Measurements from ENCODE around the gene RUBCNL. TPM values are rescaled to one million over a fixed set of nuclear protein-coding genes. Genes with fewer than 3 reads are reported as not detected.
A peak's percentile ranks its signal among the peaks of the same experiment; 100 is the strongest.
"Not testable (repeated sequence)": the region's sequence is repeated elsewhere in the genome, so short reads cannot be mapped to it uniquely, and the experiment has no call there.

Gene RUBCNL
- polyA plus RNA-seq, 12 donors: 1.9 to 5.5 (median 2.6) TPM; not detected in 2

DNA sequence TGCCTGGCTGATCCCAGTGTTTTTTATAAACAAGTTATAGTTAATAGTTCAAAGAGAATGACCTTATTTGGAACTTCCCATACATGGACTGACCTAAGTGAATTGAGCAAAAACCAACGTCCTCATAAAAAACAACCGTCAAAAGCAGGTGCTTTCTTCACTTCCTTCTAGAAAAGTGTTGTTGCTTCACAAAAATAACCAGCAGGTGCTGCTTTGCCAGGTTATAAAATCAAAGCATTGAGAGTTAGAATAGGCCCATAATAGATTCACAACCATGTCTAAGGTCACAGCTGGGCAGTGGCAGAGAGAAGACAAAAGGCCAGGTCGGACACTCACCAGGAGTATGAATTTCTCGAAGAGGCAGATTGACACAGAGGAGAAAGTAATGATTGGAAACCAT is 9.5 kb downstream of the RUBCNL start:
- DNase-seq: no peak

DNA sequence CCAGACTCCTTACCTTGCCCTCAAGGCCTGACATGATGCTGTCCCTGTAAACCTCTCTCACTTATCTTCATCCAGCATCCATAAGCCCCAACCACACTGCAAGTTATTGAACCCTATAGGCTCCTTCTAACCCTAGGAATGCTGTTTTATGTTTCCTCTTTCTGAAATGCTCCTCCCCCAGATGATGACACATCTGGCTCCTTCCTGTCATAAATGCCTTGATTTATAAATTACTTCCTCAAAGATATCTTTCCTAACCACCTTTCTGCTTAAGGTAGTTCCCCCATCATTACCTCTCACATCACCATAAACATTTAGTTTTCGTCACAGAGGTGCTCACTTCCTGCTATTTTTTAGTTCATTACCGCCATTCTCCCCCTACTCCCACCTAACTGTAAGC is 12.3 kb downstream of the RUBCNL start:
- no peak for DNase-seq

- no peak for DNase-seq
Observed at GRCh38 chr13:46373623-46374022, 13.4 kb downstream of the RUBCNL start.

GRCh38 chr13:46372938-46373337 is 14.1 kb downstream of the RUBCNL start:
- not testable (repeated sequence) for DNase-seq

DNA sequence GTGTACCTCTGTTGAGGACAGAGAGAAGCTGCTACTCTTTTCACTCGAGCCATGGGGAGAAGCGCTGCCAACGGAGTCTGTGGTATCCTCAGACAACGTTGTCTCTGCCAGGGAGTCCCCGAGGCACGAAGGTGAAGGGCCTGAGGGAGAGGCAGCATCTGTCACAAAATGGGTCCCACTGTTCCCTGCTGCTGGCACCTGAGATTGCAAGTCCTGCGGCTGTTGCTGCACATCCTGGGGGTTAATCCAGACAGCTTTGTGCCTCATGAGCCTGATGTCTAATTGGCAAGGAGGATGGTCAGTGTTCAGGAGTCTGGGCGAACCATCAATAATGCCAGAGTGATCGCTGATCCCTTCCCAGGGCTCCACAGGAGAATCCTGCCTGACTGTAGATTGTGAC is 15.0 kb downstream of the RUBCNL start:
- DNase-seq: no peak

GRCh38 chr13:46369506-46370277 is 17.4 kb downstream of the RUBCNL start:
- DNase-seq: no peak

GRCh38 chr13:46367617-46368327 is 19.3 kb downstream of the RUBCNL start:
- no peak for DNase-seq

DNA sequence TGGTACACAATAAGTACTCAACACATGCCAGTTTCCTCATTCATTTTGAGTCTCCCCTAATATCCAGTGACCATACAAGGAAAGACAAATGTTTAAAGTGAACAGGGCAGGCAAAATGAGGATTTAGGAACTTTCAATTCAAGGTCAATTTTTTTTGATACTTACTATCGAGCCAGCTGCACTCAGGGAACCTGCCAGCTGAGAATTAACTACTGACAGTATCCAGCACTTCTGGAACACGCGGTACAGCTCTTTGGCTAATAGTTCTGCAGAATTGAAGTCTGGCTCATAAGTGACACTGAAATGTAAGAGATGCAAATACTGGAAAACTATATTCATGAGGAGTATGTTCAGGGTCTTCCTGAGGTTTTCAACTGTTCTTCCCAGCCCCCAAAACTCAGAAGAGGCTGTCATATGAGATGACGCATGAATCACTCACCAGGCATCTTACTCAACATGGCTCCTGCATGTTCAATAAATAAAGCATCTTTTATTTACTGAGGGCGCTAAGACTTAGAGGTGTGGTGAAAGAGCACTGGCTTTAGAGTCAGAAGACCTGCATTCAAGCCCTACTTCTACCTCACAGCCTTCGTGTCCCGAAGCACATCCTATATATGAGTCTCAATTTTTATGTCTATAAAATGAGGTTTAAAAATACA is 25.6 kb downstream of the RUBCNL start:
- DNase-seq: no peak

- DNase-seq: no peak
Observed at GRCh38 chr13:46360604-46361003, 26.4 kb downstream of the RUBCNL start.

- no peak for DNase-seq
Observed at GRCh38 chr13:46359714-46360113, 27.3 kb downstream of the RUBCNL start.

DNA sequence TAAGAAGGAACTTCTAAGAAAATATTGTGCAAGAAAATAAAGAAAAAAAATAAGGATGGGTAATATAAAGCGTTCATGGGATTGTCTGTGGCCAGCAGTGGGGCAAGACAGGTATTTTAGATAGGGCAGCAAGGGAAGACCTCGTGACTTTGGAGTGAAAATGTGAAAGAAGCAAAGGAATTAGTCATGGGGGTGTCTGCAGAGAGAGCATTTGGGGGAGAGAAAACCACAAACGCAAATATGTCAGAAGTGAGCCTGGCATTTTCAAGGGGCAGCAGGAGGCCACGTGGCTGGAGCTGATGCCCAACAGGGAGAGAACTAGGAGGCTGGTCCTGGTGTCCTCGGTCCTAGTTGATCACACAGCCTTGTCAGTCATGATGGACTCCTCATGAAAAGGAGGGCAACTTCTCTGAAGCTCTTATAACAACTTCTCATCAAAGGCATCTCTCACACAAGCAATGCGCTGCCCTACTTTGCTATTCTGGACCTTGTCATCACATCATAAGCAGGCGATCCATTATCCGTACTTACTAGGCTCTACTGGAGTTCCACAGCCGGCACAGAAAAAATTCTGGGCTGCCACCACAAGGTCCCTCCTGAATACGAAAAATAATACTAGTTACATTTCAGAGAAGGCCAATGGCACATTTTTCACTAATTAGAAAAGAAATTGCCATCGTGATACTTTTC is 31.0 kb downstream of the RUBCNL start:
- DNase-seq: no peak

GRCh38 chr13:46355088-46355468 is 32.0 kb downstream of the RUBCNL start:
- DNase-seq: no peak

GRCh38 chr13:46354156-46355087 is 32.6 kb downstream of the RUBCNL start:
- DNase-seq: no peak

GRCh38 chr13:46352805-46353204 is 34.2 kb downstream of the RUBCNL start:
- DNase-seq: no peak

DNA sequence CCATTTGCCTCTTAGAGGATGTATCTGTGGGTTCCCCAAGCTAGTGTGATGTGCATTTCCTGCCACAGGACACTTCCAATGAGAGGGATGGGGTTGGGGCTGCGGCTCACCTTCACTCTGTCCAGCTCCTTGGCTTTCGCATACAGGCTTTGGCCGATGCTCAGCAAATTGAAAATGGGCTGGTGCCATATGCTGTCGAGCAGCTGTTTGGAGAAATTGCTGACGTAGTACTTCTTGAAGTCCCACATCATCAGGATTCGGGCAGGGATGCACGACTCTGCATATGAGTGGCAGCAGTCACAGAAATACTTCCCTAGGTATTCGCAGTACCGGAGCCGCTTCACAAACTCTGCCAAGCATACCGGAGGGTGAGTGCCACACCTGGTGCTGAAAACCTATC is 37.0 kb downstream of the RUBCNL start:
- DNase-seq: no peak

GRCh38 chr13:46348961-46349360 is 38.1 kb downstream of the RUBCNL start:
- no peak for DNase-seq

- DNase-seq: no peak
Observed at GRCh38 chr13:46347277-46347676, 39.8 kb downstream of the RUBCNL start.

- DNase-seq: no peak
Observed at GRCh38 chr13:46345866-46346265, 41.2 kb downstream of the RUBCNL start.

DNA sequence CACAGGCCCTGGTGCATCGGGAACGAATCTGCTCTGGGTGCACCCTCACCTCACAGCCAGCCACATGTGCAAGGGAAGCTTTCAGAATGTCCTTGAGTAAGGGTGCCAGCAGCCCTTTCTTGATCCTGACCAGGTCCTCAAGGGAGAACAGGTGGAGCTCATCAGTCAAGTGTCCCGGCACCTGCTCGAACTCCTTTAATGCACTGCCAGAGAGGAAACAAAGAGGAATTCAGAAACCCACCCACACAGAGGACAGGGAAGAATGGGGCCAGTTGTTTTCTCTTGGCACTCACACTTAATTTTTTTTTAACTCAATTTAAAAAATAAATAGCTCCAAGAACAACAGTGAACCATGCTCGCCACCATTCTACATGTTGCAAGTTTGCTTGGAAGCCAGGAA is 41.7 kb downstream of the RUBCNL start:
- peak; percentile 37 for DNase-seq

DNA sequence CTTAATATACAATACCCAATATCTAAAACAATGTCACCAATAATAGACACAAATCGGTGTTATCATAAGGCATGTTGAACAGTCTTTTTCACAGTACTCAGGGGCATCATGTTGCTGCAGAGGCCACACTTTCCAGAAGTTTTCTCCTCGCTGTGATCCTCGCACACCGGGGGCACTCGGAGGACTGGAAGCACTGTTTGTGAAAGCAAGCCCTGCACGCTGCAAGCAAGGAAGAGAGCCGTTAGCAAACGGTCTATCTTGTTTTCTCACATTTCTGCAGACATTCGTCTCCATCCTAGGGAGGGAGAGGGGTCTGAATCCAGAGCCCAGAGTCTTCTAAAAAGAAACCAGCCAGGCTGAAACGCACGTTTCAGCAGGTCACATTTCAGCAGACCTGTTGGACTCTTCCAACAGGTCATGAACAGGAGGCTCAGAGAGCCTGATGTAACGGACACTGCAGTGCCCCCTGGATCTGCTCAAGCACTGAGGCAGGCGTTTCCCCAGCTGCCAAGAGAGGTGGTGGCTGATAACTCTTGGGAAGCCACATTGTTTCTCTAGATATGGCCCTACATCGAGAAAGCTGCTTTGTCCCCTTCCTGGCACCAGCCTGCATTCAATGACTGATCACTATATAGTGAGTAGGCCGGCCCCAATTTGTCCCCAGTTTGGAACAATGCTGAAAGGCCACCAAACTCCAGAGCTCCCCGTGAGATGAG is 43.6 kb downstream of the RUBCNL start:
- no peak for DNase-seq
